GM18502 (cell line): ENCODE data around the gene KRT72.

Experiments
- ATAC-seq: cut with Tn5 transposase; IDR thresholded peaks from one replicate; pipeline ENCODE4 v1.9.1; 2021; ENCODE audit warnings: mild to moderate bottlenecking; ENCODE audit not compliant: unreplicated experiment, poor library complexity

Gene KRT72

GRCh38 chr12:52600941-52601481, at the start of gene KRT72:
Gene KRT72, minus strand, starts transcription at chr12:52601463. Its CDS starts 11 bp downstream, at chr12:52601452.
- no peak for ATAC-seq

DNA sequence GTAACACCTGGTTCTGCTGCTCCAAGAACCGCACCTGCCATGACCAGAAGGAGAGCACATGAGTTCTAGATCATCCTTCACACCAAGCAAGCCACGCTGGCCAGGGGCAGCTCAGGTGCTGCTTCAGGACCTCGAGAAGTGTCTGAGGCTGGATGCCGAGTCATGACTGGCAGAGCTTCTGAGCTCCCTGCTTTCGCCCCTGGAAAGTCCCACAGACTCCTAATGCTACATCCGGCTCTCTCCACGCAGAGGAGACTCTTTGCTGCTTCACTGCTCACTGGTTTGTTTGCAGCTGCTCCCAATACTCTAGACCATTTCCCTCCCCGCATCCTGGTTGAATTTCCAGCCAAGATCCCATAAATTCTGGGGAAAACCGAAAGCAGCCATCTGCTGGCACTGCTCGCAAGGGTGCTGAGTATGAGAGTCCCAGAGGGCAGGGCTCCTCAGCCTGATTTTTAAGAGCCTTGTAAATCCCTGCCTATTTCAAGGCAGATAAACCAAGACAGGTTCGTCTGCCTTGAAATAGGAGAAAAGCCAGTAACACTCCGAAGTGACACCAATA, 49.3 kb upstream of the KRT72 start:
- no peak for ATAC-seq

DNA sequence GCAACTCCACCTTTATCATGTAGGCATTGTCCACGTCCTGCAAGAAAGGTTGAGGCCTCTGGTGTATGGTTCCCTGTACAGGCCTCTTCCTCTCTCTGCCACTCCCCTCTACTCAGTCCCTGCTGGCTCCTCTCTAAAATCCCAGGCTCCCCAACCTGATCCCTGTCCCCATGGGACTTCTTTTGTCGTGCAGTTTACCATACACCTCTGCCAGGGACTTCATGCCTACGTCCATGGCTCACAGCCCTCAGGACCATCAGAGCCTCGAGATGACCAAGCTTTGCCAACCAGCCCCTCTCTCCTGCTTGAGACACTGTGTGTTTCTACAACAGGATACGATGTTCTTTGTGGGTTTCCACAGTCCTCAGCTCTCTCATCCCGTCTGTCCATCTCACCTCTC, 47.8 kb upstream of the KRT72 start:
- no peak for ATAC-seq

- no peak for ATAC-seq
Measured at GRCh38 chr12:52648012-52648550, 46.8 kb upstream of the KRT72 start.

DNA sequence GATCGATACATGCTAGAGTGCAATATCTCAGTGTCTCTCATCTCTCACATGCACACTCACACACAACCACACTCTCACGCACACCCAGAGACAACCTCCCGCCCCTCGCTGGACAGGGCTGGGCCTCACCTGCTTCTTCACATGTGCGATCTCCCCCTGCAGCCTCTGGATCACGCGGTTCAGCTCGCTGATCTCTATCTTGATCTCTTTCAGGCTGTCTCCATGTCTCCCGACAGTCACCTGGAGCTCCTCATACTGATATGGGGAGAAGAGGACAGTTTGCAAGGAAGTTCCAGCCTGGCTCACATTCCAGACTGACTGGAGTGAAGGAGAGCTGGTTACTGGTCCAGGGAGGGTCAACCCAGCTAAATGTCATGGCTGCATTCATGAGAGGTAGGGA, 46.3 kb upstream of the KRT72 start:
- ATAC-seq, result no peak

GRCh38 chr12:52646613-52647012, 45.4 kb upstream of the KRT72 start:
- ATAC-seq, result no peak

DNA sequence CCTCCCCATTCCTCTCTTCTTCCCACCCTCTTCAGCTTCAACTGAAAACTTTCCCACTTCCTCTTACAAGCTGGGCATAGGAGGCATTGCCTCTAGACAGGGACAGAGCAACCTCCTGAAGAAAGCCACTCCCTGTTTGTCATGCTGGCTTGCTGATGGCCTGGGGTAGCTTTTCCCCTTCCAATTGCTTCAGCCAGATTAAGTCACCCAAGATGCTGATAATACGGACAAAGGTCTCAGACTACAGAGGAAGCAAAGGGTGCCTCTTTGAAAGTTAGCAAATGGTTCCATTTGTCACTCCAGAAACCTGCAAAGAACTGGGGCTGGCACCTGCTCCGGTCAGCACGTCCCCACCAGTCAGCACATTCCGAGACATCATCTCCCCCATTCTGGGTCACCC, 44.7 kb upstream of the KRT72 start:
- ATAC-seq, result no peak

GRCh38 chr12:52645120-52645761, 44.0 kb upstream of the KRT72 start:
- ATAC-seq, result no peak

GRCh38 chr12:52644078-52644415, 42.8 kb upstream of the KRT72 start:
- no peak for ATAC-seq

GRCh38 chr12:52643233-52644077, 42.2 kb upstream of the KRT72 start:
- no peak for ATAC-seq

GRCh38 chr12:52641468-52641867, 40.2 kb upstream of the KRT72 start:
- ATAC-seq, result no peak

DNA sequence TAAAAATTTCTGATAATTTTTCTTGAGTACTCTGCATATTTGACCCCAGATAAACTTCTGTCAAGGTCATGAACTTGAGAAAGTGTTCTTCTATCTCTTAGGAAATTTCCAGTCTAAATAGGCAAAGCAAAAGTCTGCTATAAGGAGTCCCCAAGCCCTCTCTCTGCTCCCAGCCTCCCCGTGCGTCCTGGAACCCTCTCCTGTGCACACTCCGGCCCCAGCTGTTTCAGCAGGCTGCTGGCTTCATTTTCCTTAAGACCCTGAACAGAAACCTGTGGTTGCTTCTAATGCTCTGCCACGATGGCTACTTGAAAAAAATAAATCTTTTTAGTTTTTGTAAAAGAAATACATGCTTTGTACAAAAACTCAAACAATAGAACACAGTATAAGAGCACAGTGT, 36.0 kb upstream of the KRT72 start:
- no peak for ATAC-seq

- ATAC-seq, result no peak
Measured at GRCh38 chr12:52636592-52637258, 35.5 kb upstream of the KRT72 start.

- no peak for ATAC-seq
Measured at GRCh38 chr12:52636189-52636588, 34.9 kb upstream of the KRT72 start.

GRCh38 chr12:52634266-52635056, 33.2 kb upstream of the KRT72 start:
- no peak for ATAC-seq

GRCh38 chr12:52633383-52633782, 32.1 kb upstream of the KRT72 start:
- no peak for ATAC-seq

- no peak for ATAC-seq
Measured at GRCh38 chr12:52632656-52633055, 31.4 kb upstream of the KRT72 start.

GRCh38 chr12:52631676-52632459, 30.6 kb upstream of the KRT72 start:
- no peak for ATAC-seq

GRCh38 chr12:52631264-52631663, 30.0 kb upstream of the KRT72 start:
- ATAC-seq, result no peak
